ENCODE results near the gene PSMD2.

The PSMD2 gene

GRCh38 chr3:184289426-184289938 lies 9.6 kb upstream of the PSMD2 start:
- no peak overlapping the region for H3K4me3 ChIP-seq (ENCODE audit: low read length)
- peaks cover 34% of the 10 kb centered on the region for H3K27me3 ChIP-seq (ENCODE audit: control insufficient read depth, insufficient read depth, low read length)
- no peak overlapping the region for H3K9ac ChIP-seq (ENCODE audit: low read depth, low read length)
- no peaks in the 10 kb centered on the region for H3K9me3 ChIP-seq (replicated peaks; ENCODE audit: low read length)
- H3K4me2 ChIP-seq (ENCODE audit: low read length) = no peak overlapping the region
- no peaks in the 10 kb centered on the region for H3K4me1 ChIP-seq (ENCODE audit: control insufficient read depth, insufficient read depth, low read length)
- H3K36me3 ChIP-seq (ENCODE audit: insufficient read depth, low read length) = no peaks in the 10 kb centered on the region

- H3K36me3 ChIP-seq (ENCODE audit: insufficient read depth, low read length) = no peaks in the 10 kb centered on the region
- H3K9ac ChIP-seq (ENCODE audit: low read depth, low read length) = no peak overlapping the region
- H3K4me3 ChIP-seq (ENCODE audit: low read length) = no peak overlapping the region
- H3K27me3 ChIP-seq (ENCODE audit: control insufficient read depth, insufficient read depth, low read length) = peaks cover 31% of the 10 kb centered on the region
- no peak overlapping the region for H3K4me2 ChIP-seq (ENCODE audit: low read length)
- H3K4me1 ChIP-seq (ENCODE audit: control insufficient read depth, insufficient read depth, low read length) = no peaks in the 10 kb centered on the region
- no peaks in the 10 kb centered on the region for H3K9me3 ChIP-seq (replicated peaks; ENCODE audit: low read length)
Measured at GRCh38 chr3:184290331-184290730, 8.7 kb upstream of the PSMD2 start.

- Histone ChIP-seq H3K9ac (ENCODE audit: low read depth, low read length) (no peak overlapping the region), H3K4me1 (ENCODE audit: control insufficient read depth, insufficient read depth, low read length) (no peaks in the 10 kb centered on the region), H3K4me2 (ENCODE audit: low read length) (no peak overlapping the region), H3K9me3 (replicated peaks; ENCODE audit: low read length) (no peaks in the 10 kb centered on the region), H3K36me3 (ENCODE audit: insufficient read depth, low read length) (no peaks in the 10 kb centered on the region), H3K27me3 (ENCODE audit: control insufficient read depth, insufficient read depth, low read length) (peaks cover 23% of the 10 kb centered on the region), H3K4me3 (ENCODE audit: low read length) (no peak overlapping the region)
Measured at GRCh38 chr3:184291044-184291737, 7.8 kb upstream of the PSMD2 start.

- H3K9ac ChIP-seq (ENCODE audit: low read depth, low read length) = no peak overlapping the region
- no peak overlapping the region for H3K4me3 ChIP-seq (ENCODE audit: low read length)
- H3K4me1 ChIP-seq (ENCODE audit: control insufficient read depth, insufficient read depth, low read length) = no peaks in the 10 kb centered on the region
- H3K9me3 ChIP-seq (replicated peaks; ENCODE audit: low read length) = no peaks in the 10 kb centered on the region
- peaks cover 20% of the 10 kb centered on the region for H3K27me3 ChIP-seq (ENCODE audit: control insufficient read depth, insufficient read depth, low read length)
- no peaks in the 10 kb centered on the region for H3K36me3 ChIP-seq (ENCODE audit: insufficient read depth, low read length)
- no peak overlapping the region for H3K4me2 ChIP-seq (ENCODE audit: low read length)
Measured at GRCh38 chr3:184291738-184292445, 7.1 kb upstream of the PSMD2 start.

GRCh38 chr3:184295771-184296170 lies 3.3 kb upstream of the PSMD2 start:
- peaks cover 7% of the 10 kb centered on the region for H3K4me1 ChIP-seq (ENCODE audit: control insufficient read depth, insufficient read depth, low read length)
- peaks cover 20% of the 10 kb centered on the region for H3K27me3 ChIP-seq (ENCODE audit: control insufficient read depth, insufficient read depth, low read length)
- no peak overlapping the region for H3K9ac ChIP-seq (ENCODE audit: low read depth, low read length)
- H3K36me3 ChIP-seq (ENCODE audit: insufficient read depth, low read length) = peaks cover 9% of the 10 kb centered on the region
- H3K9me3 ChIP-seq (replicated peaks; ENCODE audit: low read length) = no peaks in the 10 kb centered on the region
- no peak overlapping the region for H3K4me3 ChIP-seq (ENCODE audit: low read length)
- H3K4me2 ChIP-seq (ENCODE audit: low read length) = no peak overlapping the region

- H3K4me3 ChIP-seq (ENCODE audit: low read length) = no peak overlapping the region
- no peak overlapping the region for H3K9ac ChIP-seq (ENCODE audit: low read depth, low read length)
- peaks cover 17% of the 10 kb centered on the region for H3K36me3 ChIP-seq (ENCODE audit: insufficient read depth, low read length)
- no peak overlapping the region for H3K4me2 ChIP-seq (ENCODE audit: low read length)
- H3K27me3 ChIP-seq (ENCODE audit: control insufficient read depth, insufficient read depth, low read length) = peaks cover 20% of the 10 kb centered on the region
- H3K4me1 ChIP-seq (ENCODE audit: control insufficient read depth, insufficient read depth, low read length) = peaks cover 13% of the 10 kb centered on the region
- no peaks in the 10 kb centered on the region for H3K9me3 ChIP-seq (replicated peaks; ENCODE audit: low read length)
Measured at GRCh38 chr3:184296616-184297015, 2.4 kb upstream of the PSMD2 start.

GRCh38 chr3:184299488-184300377 lies 692 bp downstream of the PSMD2 start:
- H3K4me1 ChIP-seq (ENCODE audit: control insufficient read depth, insufficient read depth, low read length) = peaks cover 17% of the 10 kb centered on the region
- no peaks in the 10 kb centered on the region for H3K9me3 ChIP-seq (replicated peaks; ENCODE audit: low read length)
- peak overlapping the region; percentile 91 for H3K4me2 ChIP-seq (ENCODE audit: low read length)
- H3K36me3 ChIP-seq (ENCODE audit: insufficient read depth, low read length) = peaks cover 48% of the 10 kb centered on the region
- H3K4me3 ChIP-seq (ENCODE audit: low read length) = peak overlapping the region; percentile 96
- H3K9ac ChIP-seq (ENCODE audit: low read depth, low read length) = peak overlapping the region; percentile 96
- H3K27me3 ChIP-seq (ENCODE audit: control insufficient read depth, insufficient read depth, low read length) = no peaks in the 10 kb centered on the region

GRCh38 chr3:184300378-184300720 lies 1.3 kb downstream of the PSMD2 start:
- H3K36me3 ChIP-seq (ENCODE audit: insufficient read depth, low read length) = peaks cover 53% of the 10 kb centered on the region
- H3K9ac ChIP-seq (ENCODE audit: low read depth, low read length) = peak overlapping the region; percentile 96
- peaks cover 17% of the 10 kb centered on the region for H3K4me1 ChIP-seq (ENCODE audit: control insufficient read depth, insufficient read depth, low read length)
- H3K27me3 ChIP-seq (ENCODE audit: control insufficient read depth, insufficient read depth, low read length) = no peaks in the 10 kb centered on the region
- peak overlapping the region; percentile 91 for H3K4me2 ChIP-seq (ENCODE audit: low read length)
- H3K9me3 ChIP-seq (replicated peaks; ENCODE audit: low read length) = no peaks in the 10 kb centered on the region
- H3K4me3 ChIP-seq (ENCODE audit: low read length) = peak overlapping the region; percentile 96

GRCh38 chr3:184305577-184305976 lies 6.5 kb downstream of the PSMD2 start:
- Histone ChIP-seq H3K36me3 (ENCODE audit: insufficient read depth, low read length) (peaks cover 84% of the 10 kb centered on the region), H3K9ac (ENCODE audit: low read depth, low read length) (no peak overlapping the region), H3K27me3 (ENCODE audit: control insufficient read depth, insufficient read depth, low read length) (no peaks in the 10 kb centered on the region), H3K4me1 (ENCODE audit: control insufficient read depth, insufficient read depth, low read length) (peaks cover 12% of the 10 kb centered on the region), H3K4me2 (ENCODE audit: low read length) (no peak overlapping the region), H3K4me3 (ENCODE audit: low read length) (no peak overlapping the region), H3K9me3 (replicated peaks; ENCODE audit: low read length) (no peaks in the 10 kb centered on the region)

- Histone ChIP-seq H3K4me3 (ENCODE audit: low read length) (no peak overlapping the region), H3K4me1 (ENCODE audit: control insufficient read depth, insufficient read depth, low read length) (peaks cover 5% of the 10 kb centered on the region), H3K9ac (ENCODE audit: low read depth, low read length) (no peak overlapping the region), H3K27me3 (ENCODE audit: control insufficient read depth, insufficient read depth, low read length) (no peaks in the 10 kb centered on the region), H3K4me2 (ENCODE audit: low read length) (no peak overlapping the region), H3K9me3 (replicated peaks; ENCODE audit: low read length) (no peaks in the 10 kb centered on the region), H3K36me3 (ENCODE audit: insufficient read depth, low read length) (peaks cover 76% of the 10 kb centered on the region)
Measured at GRCh38 chr3:184306341-184306972, 7.4 kb downstream of the PSMD2 start.

- Histone ChIP-seq H3K4me3 (ENCODE audit: low read length) (no peak overlapping the region), H3K9me3 (replicated peaks; ENCODE audit: low read length) (no peaks in the 10 kb centered on the region), H3K9ac (ENCODE audit: low read depth, low read length) (no peak overlapping the region), H3K4me1 (ENCODE audit: control insufficient read depth, insufficient read depth, low read length) (no peaks in the 10 kb centered on the region), H3K4me2 (ENCODE audit: low read length) (no peak overlapping the region), H3K36me3 (ENCODE audit: insufficient read depth, low read length) (peaks cover 61% of the 10 kb centered on the region), H3K27me3 (ENCODE audit: control insufficient read depth, insufficient read depth, low read length) (no peaks in the 10 kb centered on the region)
Measured at GRCh38 chr3:184307915-184308314, 8.9 kb downstream of the PSMD2 start.

Data from skeletal muscle satellite cell (primary cell).